NCI-H2171 treated with DMSO at 0.1 percent for 48 hours (cell line): Measurements from ENCODE around the gene STX1A.

Experiments
- DNase-seq: peaks from one replicate; lab custom pipeline; 2025; lab: John Stamatoyannopoulos, UW

STX1A gene

DNA sequence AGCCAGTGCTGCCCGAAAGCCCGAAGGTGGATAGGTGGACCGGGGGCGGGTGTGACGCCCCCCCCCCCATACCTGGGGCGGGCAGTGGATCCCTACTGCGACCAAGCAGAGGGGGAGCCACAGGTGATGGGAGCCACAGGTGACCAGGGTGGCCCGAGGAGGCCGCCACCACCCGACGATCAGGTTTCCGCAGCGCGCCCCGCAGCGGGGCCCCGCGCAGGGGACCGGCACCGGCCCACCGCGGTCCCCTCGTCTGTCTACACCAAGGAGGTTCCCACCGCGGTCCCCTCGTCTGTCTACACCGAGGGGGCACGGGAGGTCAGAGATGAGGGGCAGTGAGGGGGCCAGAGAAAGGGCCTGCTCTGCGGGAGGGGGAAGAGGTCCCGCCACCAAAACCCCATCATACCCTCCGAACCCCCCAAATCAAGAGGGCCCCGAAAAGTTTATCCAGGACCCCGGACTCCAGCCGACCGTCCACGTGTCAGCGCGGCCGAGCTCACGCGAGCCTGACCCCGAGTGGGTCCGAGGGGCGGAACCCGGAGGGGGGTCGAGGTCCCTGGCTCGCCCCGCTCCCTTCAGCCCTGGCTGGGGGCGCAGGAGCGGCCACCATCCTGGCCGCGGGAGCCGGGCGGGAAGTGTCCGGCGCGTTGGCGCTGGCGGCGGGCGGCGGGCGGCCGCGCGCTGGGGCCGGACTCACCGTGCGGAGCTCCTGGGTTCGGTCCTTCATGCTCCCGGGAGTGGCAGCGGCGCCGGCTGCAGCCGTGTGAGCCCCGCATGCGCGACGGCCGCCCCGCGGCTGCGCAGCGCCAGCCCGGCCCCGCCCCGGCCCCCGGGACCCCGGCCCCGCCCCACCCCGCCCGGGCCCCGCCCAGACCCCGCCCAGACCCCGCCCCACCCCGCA is at the start of gene STX1A:
Gene STX1A (minus strand): TSS at position 765 of the 901 bp plus-strand sequence. CDS start 38 bp downstream, at position 727.
- peak; percentile 74 for DNase-seq

DNA sequence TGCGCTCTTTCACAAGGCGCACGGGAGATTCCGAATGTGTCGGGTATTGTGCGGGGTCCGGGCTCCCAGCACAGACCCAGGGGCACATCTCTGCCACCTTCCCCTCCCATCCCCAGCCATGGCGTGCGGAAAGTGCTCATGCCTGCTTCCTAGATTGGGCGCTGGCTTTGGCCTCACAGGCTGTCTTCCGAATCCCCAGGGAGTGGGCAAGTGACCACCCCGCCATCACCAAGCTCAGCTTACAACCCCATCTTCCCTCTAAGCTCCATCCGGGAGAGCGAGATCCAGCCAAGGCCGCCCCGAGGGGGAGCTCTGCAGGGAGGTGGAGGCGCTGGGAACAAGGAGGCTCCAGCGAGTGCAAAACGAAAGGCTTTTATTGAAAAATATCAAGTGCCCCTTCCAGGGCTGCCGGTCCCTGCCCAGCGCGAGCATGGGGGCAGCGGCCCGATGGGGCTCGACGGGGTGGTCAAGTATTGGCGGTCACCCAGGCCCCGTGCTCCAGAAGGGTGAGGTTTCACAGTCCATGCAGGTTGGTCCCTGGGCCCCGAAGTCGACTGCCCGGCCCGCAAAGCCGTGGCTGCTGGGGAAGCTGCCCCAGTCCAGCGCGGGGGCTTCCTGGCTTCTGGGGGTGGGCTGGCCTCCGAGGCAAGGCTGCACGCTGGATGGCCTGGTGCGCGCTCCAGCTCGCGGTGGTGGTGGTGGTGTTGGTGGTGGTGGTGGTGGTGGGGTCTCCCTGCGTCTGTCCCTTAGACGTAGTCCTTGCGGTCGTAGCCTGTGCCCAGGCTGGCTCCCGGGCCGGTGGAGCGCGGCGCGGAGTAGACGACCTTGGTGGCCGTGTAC is 49.4 kb upstream of the STX1A start:
- no peak for DNase-seq

DNA sequence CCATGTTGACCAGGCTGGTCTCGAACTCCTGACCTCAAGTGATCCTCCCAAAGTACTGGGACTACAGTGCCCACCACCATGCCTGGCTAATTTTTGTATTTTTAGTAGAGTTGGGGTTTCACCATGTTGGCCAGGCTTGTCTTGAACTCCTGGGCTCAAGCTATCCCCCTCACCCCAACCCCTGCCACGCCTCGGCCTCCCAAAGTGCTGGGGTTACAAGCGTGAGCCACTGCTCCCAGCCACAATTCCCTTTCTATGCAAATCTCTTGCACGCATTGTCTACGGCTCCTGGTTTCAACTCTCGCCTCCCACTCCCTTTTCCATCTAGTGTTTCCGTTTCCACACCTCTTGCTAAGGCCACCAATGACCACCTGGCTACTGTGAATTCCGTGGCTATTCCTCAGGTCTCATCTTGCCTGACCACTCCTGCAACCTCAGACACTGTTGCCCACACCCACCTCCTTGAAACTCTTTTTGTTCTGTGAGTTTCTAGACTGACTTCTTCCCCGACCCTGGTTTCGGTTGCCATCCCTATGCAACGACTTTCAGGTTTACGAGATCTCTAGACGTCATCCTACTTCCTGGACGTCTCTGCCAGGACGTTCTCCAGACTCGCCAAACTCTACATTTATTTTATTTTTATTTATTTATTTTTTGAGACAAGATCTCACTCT is 47.2 kb upstream of the STX1A start:
- no peak for DNase-seq

DNA sequence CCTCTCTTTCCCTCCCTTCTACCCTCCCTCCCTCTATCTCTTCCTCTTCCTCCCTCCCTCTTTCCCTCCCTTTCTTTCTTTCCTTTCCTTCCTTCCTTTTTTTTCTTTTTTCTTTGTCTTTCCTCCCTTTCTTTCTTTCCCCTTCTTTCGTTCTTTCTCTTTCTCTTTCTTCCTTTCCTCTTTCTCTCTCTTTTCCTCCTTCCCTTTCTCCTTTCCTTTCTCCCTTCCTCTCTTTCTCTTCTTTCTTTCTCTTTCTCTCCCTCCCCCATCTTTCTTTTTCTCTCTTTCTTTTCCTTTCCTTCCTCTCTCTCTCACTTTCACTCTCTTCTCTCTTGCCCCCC is 43.2 kb upstream of the STX1A start:
- DNase-seq, result no peak

DNA sequence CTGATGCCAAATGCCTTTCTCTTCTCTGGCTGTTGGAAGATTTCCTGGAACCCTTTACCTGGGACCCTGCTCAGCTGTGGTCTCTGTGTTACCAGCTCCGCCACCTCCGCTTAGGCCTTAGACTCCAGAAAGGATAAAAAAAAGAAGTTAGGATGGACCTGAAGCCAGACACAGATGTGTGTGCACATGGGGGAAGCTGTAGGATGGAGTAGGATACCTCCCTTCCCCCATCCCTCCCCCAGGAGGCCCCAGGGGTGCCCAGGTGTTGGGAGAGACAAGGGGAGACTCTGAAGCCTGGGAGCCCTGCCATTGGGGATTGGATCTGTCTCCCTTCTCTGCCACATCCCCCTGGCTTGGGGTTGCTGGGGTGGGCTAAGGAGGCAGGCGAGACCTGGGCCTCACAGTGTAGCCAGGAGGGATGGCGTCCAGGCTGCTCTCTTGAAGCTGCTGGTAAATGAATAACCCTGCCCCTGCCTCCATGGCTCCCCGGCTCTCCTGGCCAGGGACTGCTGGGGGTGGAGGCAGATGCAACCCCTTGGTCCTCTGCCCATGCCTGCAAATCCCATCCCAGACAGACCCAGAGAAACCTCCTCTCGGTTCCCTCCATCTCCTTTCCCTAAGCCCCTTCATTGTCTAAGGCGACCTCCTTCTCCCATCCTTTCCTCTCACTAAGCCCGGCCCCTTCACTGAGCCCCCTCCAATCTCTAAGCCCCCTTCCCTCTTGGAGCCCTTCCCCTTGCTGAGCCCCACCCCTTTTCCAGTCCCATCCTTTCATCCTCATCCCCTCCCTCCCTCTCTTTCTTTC is 42.6 kb upstream of the STX1A start:
- DNase-seq, result no peak

DNA sequence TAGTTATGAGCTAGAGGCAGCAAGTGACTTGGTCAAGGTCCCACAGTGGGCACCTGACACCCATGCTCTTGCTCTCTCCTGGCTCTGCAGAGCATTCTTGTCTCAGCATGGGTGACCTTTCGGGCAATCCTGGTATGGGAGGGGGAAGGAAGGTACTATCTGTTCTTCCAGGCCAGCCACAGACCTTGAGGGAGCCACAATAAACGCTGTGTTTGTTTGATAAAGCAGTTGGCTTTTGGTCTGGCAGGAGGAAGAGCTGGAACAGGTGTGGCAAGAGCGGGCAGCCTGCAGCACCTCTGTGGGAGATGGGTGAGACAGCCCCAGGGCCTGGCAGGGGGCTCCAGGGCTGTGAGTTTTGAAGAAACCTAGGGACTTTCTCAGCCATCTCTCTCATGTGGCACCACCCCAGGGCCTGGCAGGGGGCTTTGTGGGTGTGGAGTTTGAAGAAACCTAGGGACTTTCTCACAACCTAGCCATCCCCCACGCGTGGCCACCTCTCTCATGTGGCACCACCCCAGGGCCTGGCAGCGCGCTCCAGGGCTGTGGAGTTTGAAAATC is 39.2 kb upstream of the STX1A start:
- no peak for DNase-seq

DNA sequence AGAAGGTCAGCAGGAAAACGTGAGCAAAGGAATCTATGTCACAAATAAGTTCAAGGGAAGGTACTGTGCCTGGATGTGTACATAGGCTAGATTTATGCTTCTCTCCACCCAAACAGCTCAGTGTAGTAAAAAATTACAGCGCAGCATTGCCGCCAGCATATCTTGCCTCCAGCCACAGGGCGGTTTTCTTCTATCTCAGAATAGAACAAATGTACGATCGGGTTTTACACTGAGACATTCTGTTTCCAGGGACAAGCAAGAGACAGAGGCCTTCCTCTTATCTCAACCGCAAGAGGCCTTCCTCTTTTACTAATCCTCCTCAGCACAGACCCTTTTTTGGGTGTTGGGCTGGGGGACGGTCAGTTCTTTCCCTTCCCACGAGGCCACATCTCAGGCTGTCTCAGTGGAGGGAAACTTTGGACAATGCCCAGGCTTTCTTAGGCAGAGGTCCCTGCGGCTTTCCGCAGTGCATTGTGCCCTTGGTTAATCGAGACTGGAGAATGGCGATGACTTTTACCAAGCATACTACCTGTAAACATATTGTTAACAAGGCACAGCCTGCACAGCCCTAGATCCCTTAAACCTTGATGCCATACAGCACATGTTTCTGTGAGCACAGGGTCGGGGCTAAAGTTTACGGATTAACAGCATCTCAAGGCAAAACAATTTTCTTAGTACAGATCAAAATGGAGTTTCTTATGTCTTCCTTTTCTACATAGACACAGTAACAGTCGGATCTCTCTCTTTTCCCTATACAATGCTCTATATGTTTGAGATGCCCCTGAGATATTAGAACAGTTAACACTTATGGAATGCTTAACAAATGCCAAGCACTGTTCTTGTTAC is 30.7 kb upstream of the STX1A start:
- DNase-seq, result no peak

DNA sequence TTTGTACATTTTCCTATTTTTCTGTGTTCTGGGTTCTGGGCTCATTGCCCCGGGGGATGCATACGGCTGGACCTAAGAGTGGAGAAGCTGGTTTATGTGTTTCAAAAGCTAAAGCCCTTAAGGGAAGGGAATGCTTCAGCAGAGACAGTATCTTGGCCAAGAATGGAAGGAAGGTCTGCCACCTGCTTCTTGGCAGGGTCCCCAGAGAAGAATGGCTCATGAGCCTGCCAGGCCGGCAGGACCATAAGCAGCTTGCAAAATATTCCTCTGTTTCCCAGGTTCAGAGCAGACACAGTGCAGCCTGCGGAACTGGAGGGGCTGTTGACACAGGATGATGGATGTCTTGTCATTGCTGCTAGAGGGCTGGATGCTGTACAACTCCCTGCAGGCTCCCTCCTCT is 26.9 kb upstream of the STX1A start:
- peak; percentile 86 for DNase-seq

DNA sequence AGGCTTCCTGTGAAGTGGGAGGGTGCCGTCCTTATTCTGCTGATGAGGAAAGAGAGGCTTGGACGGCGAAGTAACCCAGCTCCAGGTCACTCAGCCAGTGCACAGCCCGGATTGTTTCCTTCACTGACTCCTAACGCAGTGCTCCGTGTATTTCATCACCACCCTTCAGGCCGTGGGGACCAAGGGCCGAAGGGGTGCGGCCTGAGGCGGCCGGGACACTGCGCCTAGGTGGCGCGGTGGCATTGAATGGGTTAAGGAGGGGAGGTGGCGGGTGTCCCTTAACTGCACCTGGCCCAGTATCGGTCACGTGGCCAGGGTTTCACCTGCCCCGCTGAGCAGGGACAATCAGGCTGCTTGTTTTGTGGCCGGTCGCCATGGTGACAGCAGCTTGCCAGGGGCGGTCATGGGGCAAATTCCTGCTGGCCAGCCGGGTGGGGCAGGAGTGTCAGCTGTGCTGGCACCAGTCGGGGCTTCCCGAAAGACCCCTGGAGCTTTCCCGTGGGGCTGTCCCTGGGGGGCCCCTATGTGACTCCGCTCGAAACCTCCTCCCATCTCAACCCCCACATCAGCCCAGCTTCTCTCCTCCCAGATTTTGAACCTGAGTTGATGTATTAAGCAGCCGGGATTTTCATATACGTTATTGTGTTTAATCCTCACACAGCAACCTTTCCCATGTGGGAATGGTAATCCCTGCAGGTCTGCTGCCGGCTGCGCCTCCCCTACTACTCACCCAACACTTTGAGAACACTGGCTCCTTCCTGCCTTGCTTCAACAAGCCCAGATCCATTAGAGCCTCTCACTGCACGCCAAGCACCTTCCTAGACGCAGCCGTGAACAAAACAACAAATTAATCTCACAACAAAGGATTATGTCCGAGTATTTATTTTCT is 23.5 kb upstream of the STX1A start:
- DNase-seq, result peak; percentile 93

DNA sequence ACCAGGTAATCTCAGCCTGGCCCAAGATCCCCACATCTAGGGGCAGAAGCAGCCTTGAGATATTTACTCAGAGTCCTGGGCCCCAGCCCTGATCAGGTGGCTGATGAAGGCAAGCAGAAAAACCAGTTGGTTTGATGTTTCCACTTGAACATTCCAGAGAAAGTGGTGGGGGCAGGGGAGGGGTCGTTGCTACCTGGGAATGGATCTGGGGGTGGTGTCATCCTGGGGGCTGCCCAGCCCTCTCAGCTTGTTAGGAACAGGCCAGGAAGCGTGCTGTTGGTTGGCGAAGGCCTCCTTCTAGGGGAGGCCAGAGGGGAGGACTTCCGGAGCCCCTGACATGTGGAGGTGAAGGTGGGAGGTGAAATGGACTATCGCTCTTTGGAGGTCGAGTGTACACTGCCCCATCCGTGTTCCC is 22.9 kb upstream of the STX1A start:
- peak; percentile 44 for DNase-seq

DNA sequence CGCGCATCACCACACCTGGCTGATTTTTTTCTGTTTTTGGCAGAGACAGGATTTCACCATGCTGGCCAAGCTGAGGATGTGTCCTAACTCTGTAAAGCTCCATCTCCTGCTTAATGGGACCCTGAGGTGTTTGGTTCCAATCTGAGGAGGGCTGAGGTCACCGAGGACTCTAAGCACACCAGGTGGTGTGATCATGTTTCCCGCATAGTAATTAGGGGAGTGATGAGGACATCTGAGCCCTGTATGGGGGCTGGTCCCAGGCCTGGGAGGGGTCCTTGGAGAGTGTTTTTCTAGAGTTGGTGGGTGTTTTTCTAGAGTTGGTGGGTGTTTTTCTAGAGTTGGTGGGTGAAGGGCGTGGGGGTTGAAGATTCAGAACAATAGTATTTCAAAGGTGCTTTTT is 22.1 kb upstream of the STX1A start:
- peak; percentile 93 for DNase-seq

DNA sequence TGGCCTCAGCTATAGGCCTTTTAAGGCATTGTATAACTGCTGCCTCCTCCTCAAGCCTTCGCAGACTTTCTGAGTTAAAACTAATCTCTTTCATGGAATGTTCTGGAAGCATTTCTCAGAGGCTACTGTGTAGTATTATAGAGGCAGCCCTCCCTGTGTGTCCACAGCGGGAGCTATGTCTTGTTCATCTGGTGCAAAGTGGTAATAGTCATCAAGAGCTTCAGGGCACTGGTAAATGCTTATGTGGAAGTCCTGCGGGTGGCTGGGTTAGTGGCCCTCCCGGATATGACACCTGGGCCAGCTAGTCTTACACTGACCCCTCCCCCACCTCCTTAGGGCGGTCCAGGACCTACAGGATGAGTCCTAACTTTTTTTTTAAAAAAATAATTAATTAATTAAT is 21.3 kb upstream of the STX1A start:
- peak; percentile 18 for DNase-seq

DNA sequence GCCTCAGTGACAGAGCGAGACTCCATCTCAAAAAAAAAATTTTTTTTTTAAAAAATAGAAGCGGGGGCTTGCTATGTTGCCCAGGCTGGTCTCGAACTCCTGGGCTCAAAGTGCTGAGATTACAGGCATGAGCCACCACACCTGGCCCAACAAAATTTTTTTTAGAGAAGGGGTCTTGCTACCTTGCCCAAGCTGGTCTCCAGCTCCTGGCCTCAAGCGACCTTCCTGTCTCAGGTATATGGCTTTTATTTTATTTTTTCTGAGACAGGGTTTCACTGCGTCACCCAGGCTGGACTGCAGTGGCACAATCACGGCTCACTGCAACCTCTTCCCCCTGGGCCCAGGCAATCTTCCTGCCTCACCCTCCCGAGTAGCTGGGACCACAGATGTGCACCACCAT is 20.7 kb upstream of the STX1A start:
- no peak for DNase-seq

DNA sequence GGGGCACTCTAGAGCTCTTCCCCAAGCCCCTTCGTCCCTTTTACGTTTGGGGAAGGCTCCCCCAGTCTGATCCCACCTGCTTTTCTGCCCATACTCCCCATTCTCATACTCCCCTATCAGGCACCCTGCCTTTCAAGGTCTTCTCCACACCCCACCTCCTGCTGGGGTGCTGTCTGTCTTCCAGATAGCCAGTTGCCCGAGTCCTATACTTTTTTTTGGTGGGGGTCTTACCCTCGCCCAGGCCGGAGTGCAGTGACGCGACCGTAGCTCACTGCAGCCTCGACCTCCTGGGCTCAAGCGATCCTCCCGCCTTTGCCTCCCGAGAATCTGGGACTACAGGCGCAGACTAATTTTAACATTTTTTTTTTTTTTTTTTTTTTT is 19.9 kb upstream of the STX1A start:
- DNase-seq, result peak; percentile 57

DNA sequence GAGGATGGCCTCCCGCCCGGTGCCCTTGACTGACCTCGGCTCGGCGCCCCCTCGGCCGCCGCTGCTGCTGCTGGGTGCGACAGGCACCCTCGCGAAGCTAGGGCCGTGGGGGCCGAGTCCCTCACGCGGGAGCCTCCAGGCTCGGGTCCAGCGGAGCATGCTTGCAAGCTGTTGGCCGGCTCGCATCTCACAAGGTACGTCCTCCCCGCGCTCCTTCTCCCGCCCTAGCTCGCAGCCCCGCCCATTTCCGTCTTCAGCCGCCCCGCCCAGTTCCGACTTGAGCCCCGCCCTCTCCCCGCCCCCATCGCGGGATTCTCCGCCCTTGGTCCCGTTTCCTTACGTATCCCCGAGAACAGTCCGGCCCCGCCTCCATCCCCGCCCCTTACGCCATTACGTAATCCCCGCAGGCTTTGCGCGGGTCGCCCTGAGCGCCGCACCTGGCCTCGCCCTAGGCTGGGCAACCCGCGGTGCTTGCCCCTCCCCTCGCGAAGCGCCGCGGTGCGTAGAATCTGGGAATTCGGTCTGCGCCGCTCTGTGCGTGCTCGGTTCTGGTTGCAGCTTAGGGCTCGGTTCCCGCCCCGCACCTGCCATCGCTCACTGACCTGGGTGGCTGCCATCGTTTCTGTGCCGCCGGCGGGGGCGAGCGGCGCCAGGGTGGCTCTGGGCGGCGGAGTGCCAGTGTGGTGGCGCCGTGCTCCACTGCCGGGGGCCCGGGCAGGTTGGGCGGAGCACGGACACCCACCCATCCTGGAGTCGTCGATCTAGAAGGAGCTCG is 19.3 kb upstream of the STX1A start, which contains the start of gene ABHD11:
Gene ABHD11 (minus strand): TSS at position 191 of the 775 bp plus-strand sequence. CDS start 32 bp downstream, at position 159.
- DNase-seq, result peak; percentile 95

DNA sequence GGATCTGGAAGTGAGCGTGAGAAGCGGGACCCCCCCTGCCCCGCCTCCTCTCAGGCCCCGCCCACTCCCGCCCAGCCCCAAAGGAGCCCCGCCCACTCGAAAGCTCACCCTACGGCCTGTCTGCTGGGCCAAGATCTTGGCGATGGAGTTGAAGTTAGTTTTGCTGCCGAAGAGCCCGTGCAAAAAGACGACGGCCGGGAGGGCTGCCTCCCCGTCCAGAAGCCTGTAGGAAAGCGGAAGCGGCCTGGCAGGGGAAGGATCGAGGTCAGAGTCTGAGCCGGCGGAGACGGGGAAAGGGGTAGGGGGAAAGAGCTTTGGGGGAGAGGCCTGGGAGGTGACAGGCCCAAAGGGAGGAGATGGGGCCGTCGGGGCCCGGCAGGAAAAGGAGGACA is 18.7 kb upstream of the STX1A start:
- DNase-seq, result peak; percentile 32

DNA sequence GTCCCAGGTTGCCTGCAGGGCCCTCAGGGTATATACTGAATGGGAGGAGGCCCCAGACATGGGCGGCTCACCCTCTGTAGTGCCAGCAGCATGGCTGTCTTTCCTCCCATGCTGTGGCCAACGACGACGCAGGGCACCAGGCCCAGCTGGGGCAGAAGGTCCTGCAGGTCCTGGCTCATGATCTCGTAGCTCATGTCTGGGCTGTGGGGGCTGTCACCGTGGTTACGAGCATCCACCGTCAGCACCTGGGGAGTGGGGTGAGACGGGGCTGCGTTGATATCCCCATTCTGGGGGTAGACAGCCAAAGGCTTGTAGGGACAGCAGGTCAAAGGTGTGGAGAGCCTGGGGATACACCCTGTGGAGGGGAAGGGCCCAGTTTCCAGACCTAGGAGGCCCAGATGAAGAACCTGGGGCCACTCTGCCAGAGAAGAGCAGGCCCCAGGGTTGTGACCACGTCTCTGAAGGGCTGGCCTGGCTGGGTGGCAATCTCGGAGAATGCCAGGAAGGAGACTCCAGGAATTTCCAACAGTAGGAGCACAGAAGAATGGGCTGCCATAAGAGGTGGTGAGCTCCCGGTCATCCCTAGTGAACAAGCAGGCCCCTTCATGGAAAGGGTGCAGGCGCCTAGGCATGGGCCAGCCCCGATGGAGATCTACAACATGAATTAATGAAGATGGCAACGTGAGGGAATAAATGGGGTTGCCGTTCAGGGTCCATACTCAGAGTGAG is 18.2 kb upstream of the STX1A start:
- no peak for DNase-seq

DNA sequence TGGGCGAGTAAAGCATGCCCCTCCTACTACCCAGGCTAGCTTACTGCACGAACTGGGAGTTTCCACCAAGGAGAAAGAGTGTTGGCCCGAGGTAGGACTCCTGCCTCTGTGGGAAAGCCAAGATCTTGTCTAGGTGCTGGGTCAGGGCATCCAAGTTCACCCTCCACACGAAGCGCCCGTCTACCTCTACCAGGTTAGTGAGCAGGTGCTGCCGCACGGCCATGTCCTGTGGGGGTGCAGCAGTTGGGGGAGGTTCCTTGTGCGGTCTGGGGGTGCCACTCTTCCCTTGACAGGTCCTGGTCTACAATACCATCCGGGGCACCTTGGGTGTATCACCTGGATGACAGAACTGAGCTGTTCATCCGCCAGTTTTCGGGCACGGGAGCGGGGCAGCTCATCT is 17.4 kb upstream of the STX1A start:
- DNase-seq, result no peak
